K562 (cell line): Measurements from ENCODE around the gene FAM110D. TPM values are rescaled to one million over a fixed set of nuclear protein-coding genes. Genes with fewer than 3 reads are reported as not detected.

Experiments used
- BACH1 ChIP-seq: fragments of 200-800 bp; sonication (Bioruptor generic); IDR thresholded peaks from 2 replicates; pipeline ENCODE4 v1.6.1; 2016; ENCODE audit warnings: missing genetic modification characterization, missing compliant biosample characterization
- CTBP1 ChIP-seq: fragments of 450-650 bp; IDR thresholded peaks from 2 replicates; pipeline ENCODE4 v1.6.1; 2016; ENCODE audit warnings: borderline replicate concordance
- GTF2A2 ChIP-seq: IDR thresholded peaks from 2 replicates; pipeline ENCODE4 v1.6.1; 2016; ENCODE audit warnings: mild to moderate bottlenecking, missing genetic modification characterization, missing compliant biosample characterization
- LARP7 ChIP-seq: fragments of 450-650 bp; IDR thresholded peaks from 2 replicates; pipeline ENCODE4 v1.6.1; 2016
- NFIC ChIP-seq: fragments of 450-650 bp; IDR thresholded peaks from 2 replicates; pipeline ENCODE4 v1.6.1; 2017; ENCODE audit warnings: mild to moderate bottlenecking, inconsistent platforms
- POLR2AphosphoS5 ChIP-seq: IDR thresholded peaks from 2 replicates; pipeline ENCODE4 v1.6.1; 2011; ENCODE audit warnings: mild to moderate bottlenecking, low read depth, low read length, moderate library complexity; ENCODE audit not compliant: control insufficient read depth, insufficient read depth
- RB1 ChIP-seq: fragments of 450-650 bp; IDR thresholded peaks from 2 replicates; pipeline ENCODE4 v1.6.1; 2017; ENCODE audit warnings: low read depth, mild to moderate bottlenecking
- TCF3 ChIP-seq: sonication (generic); formaldehyde crosslinking; IDR thresholded peaks from 2 replicates; pipeline ENCODE4 v1.4.0; 2020; ENCODE audit warnings: mild to moderate bottlenecking, missing genetic modification reagents
- ZNF12 ChIP-seq: sonication (generic); formaldehyde crosslinking; IDR thresholded peaks from 2 replicates; pipeline ENCODE4 v1.4.0; 2020; ENCODE audit warnings: mild to moderate bottlenecking, missing genetic modification reagents
- ZNF121 ChIP-seq: sonication (generic); formaldehyde crosslinking; conservative IDR thresholded peaks from 2 replicates; pipeline ENCODE4 v1.8.0; 2022; ENCODE audit warnings: missing genetic modification reagents
- polyA plus RNA-seq, 8 experiments: library from polyadenylated mRNA; depleted of rRNA in 4 of 8; stranded (reverse) in 5 of 8; unstranded in 3 of 8; fragments of >200 nt; fragmentation: Nextera tagmentation in 2 of 8; fragmentation: Illumina TruSeq in 1 of 8; extraction: Ambion mirVana in 2 of 8; extraction: Trizol in 1 of 8; gene quantifications; 2 replicates each; pipeline versions ENCODE4 v1.2.1 to v1.2.3, GENCODE V29; 2011 to 2014; ENCODE audit warnings: inconsistent platforms in 1 of 8, missing spikeins in 1 of 8
- total RNA-seq, 7 experiments: library from RNA; depleted of rRNA in 6 of 7; stranded (reverse); fragments of >200 nt in 6 of 7; fragmentation: Illumina TruSeq in 2 of 7; extraction: Trizol in 2 of 7; gene quantifications; 2 replicates each; pipeline versions ENCODE4 v1.2.1 to v1.2.3, GENCODE V29; 2011 to 2021; ENCODE audit warnings: low replicate concordance in 1 of 7
- TF ChIP-seq, protein P1 (sequence below): fragments of 450-650 bp; IDR thresholded peaks from 2 replicates; pipeline ENCODE4 v1.7.0; 2016; ENCODE audit warnings: borderline replicate concordance
- TF ChIP-seq, protein P2 (sequence below): fragments of 450-650 bp; IDR thresholded peaks from 2 replicates; pipeline ENCODE4 v1.6.1; 2018; ENCODE audit warnings: mild to moderate bottlenecking, low read depth; ENCODE audit not compliant: partially characterized antibody
- TF ChIP-seq, protein P3 (sequence below): fragments of 450-650 bp; IDR thresholded peaks from 2 replicates; pipeline ENCODE4 v1.6.1; 2016; ENCODE audit warnings: borderline replicate concordance
- TF ChIP-seq, protein P4 (sequence below): fragments of 450-650 bp; formaldehyde crosslinking; IDR thresholded peaks from 2 replicates; pipeline ENCODE4 v1.4.0; 2020; ENCODE audit warnings: mild to moderate bottlenecking, moderate library complexity
- TF ChIP-seq, protein P5 (sequence below): fragments of 450-650 bp; formaldehyde crosslinking; IDR thresholded peaks from 2 replicates; pipeline ENCODE4 v1.4.0; 2020; ENCODE audit warnings: mild to moderate bottlenecking, moderate library complexity

FAM110D gene
- total and polyA plus RNA-seq, 9 of the 15 experiments (the other 6 are each of a cell fraction or from before 2014, with no cell fraction given): 0.04 to 1.1 (median 0.33) TPM

- TF ChIP-seq, protein P1, sequence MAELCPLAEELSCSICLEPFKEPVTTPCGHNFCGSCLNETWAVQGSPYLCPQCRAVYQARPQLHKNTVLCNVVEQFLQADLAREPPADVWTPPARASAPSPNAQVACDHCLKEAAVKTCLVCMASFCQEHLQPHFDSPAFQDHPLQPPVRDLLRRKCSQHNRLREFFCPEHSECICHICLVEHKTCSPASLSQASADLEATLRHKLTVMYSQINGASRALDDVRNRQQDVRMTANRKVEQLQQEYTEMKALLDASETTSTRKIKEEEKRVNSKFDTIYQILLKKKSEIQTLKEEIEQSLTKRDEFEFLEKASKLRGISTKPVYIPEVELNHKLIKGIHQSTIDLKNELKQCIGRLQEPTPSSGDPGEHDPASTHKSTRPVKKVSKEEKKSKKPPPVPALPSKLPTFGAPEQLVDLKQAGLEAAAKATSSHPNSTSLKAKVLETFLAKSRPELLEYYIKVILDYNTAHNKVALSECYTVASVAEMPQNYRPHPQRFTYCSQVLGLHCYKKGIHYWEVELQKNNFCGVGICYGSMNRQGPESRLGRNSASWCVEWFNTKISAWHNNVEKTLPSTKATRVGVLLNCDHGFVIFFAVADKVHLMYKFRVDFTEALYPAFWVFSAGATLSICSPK: no peak
- TF ChIP-seq, protein P2, sequence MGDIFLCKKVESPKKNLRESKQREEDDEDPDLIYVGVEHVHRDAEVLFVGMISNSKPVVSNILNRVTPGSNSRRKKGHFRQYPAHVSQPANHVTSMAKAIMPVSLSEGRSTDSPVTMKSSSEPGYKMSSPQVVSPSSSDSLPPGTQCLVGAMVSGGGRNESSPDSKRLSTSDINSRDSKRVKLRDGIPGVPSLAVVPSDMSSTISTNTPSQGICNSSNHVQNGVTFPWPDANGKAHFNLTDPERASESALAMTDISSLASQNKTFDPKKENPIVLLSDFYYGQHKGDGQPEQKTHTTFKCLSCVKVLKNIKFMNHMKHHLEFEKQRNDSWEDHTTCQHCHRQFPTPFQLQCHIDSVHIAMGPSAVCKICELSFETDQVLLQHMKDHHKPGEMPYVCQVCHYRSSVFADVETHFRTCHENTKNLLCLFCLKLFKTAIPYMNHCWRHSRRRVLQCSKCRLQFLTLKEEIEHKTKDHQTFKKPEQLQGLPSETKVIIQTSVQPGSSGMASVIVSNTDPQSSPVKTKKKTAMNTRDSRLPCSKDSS: no peak
- TF ChIP-seq TCF3 (CRISPR knock-in tag): no peak
- TF ChIP-seq ZNF121 (CRISPR knock-in tag): no peak
- TF ChIP-seq, protein P3, sequence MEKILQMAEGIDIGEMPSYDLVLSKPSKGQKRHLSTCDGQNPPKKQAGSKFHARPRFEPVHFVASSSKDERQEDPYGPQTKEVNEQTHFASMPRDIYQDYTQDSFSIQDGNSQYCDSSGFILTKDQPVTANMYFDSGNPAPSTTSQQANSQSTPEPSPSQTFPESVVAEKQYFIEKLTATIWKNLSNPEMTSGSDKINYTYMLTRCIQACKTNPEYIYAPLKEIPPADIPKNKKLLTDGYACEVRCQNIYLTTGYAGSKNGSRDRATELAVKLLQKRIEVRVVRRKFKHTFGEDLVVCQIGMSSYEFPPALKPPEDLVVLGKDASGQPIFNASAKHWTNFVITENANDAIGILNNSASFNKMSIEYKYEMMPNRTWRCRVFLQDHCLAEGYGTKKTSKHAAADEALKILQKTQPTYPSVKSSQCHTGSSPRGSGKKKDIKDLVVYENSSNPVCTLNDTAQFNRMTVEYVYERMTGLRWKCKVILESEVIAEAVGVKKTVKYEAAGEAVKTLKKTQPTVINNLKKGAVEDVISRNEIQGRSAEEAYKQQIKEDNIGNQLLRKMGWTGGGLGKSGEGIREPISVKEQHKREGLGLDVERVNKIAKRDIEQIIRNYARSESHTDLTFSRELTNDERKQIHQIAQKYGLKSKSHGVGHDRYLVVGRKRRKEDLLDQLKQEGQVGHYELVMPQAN: 0 out of 2 replicates have a peak, but pooled peaks have one; percentile 6
- TF ChIP-seq RB1: no peak
- 0 out of 2 replicates have a peak, but pooled peaks have one; percentile 29 for TF ChIP-seq GTF2A2
- TF ChIP-seq, protein P4, sequence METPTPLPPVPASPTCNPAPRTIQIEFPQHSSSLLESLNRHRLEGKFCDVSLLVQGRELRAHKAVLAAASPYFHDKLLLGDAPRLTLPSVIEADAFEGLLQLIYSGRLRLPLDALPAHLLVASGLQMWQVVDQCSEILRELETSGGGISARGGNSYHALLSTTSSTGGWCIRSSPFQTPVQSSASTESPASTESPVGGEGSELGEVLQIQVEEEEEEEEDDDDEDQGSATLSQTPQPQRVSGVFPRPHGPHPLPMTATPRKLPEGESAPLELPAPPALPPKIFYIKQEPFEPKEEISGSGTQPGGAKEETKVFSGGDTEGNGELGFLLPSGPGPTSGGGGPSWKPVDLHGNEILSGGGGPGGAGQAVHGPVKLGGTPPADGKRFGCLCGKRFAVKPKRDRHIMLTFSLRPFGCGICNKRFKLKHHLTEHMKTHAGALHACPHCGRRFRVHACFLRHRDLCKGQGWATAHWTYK: 0 out of 2 replicates have a peak, but pooled peaks have one; percentile 13
- peak; percentile 53; the same call in 1 of the 2 replicates for TF ChIP-seq BACH1 (tag)
- TF ChIP-seq NFIC: no peak
- TF ChIP-seq CTBP1: no peak
- TF ChIP-seq POLR2AphosphoS5: no peak
- TF ChIP-seq LARP7: peak; percentile 26; the same call in 1 of the 2 replicates
- TF ChIP-seq, protein P5, sequence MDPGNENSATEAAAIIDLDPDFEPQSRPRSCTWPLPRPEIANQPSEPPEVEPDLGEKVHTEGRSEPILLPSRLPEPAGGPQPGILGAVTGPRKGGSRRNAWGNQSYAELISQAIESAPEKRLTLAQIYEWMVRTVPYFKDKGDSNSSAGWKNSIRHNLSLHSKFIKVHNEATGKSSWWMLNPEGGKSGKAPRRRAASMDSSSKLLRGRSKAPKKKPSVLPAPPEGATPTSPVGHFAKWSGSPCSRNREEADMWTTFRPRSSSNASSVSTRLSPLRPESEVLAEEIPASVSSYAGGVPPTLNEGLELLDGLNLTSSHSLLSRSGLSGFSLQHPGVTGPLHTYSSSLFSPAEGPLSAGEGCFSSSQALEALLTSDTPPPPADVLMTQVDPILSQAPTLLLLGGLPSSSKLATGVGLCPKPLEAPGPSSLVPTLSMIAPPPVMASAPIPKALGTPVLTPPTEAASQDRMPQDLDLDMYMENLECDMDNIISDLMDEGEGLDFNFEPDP (CRISPR knock-in tag): 0 out of 2 replicates have a peak, but pooled peaks have one; percentile 4
- TF ChIP-seq ZNF12 (CRISPR knock-in tag): no peak
Measured at GRCh38 chr1:26200413-26200812, 41.5 kb downstream of the FAM110D start (continued).
